ENCODE results near the gene ZBTB40. TPM values are rescaled to one million over a fixed set of nuclear protein-coding genes. Genes with fewer than 3 reads are reported as not detected.

The ZBTB40 gene
- total RNA-seq, 1 experiment from 2014 or later = 21.4 TPM

GRCh38 chr1:22567994-22568393 is 116.3 kb downstream of the ZBTB40 start:
- Histone ChIP-seq H3K9me3 (ENCODE audit: insufficient read depth, low read depth) (no peaks in the 10 kb centered on the region), H3K4me1 (replicated peaks; ENCODE audit: insufficient read depth) (no peaks in the 10 kb centered on the region), H3K4me3 (no peak overlapping the region), H4K20me1 (ENCODE audit: insufficient read depth) (no peaks in the 10 kb centered on the region), H3F3A (ENCODE audit: insufficient read depth, low read depth) (no peaks in the 10 kb centered on the region), H3K36me3 (ENCODE audit: low read depth) (no peaks in the 10 kb centered on the region), H2AFZ (no peak overlapping the region), H3K27me3 (ENCODE audit: insufficient read depth, low read depth) (peaks cover 43% of the 10 kb centered on the region), H3K4me2 (no peak overlapping the region), H3K27ac (no peak overlapping the region), H3K79me2 (ENCODE audit: low read depth) (no peaks in the 10 kb centered on the region), H3K9me2 (ENCODE audit: insufficient read depth) (no peaks in the 10 kb centered on the region)
- no peak for DNase-seq
- TF ChIP-seq CTCF (conservative IDR thresholded peaks at IDR 0.05) (no peak), EZH2 (IDR thresholded peaks at IDR 0.05; ENCODE audit: low read depth) (no peak)
- intact Hi-C loops (cut with micrococcal nuclease; ENCODE audit: unreplicated experiment) = no loop called here
- no TSS peak for BruUV-seq (replicated peaks)
- ChIA-PET POLR2A (ENCODE audit: unreplicated experiment) (no interaction called here), CTCF (interaction anchor here (0.6 kb wide), 1 partner anchor 269 kb away, joined by 5 read pairs; no protein-coding TSS in a partner anchor)

- H3K4me3 ChIP-seq = no peak overlapping the region
- no peak for DNase-seq
- POLR2A ChIA-PET (ENCODE audit: unreplicated experiment) = no interaction called here
- no TSS peak for BruUV-seq (replicated peaks)
- H4K20me1 ChIP-seq (ENCODE audit: insufficient read depth) = no peaks in the 10 kb centered on the region
- peaks cover 50% of the 10 kb centered on the region for H3K27me3 ChIP-seq (ENCODE audit: insufficient read depth, low read depth)
- no peaks in the 10 kb centered on the region for H3K79me2 ChIP-seq (ENCODE audit: low read depth)
- H3K36me3 ChIP-seq (ENCODE audit: low read depth) = no peaks in the 10 kb centered on the region
- TF ChIP-seq CTCF (conservative IDR thresholded peaks at IDR 0.05) = no peak
- no peak for TF ChIP-seq EZH2 (IDR thresholded peaks at IDR 0.05; ENCODE audit: low read depth)
- CTCF ChIA-PET = no interaction called here
- H3K27ac ChIP-seq = no peak overlapping the region
- H3F3A ChIP-seq (ENCODE audit: insufficient read depth, low read depth) = no peaks in the 10 kb centered on the region
- no peaks in the 10 kb centered on the region for H3K4me1 ChIP-seq (replicated peaks; ENCODE audit: insufficient read depth)
- no peaks in the 10 kb centered on the region for H3K9me3 ChIP-seq (ENCODE audit: insufficient read depth, low read depth)
- no peak overlapping the region for H3K4me2 ChIP-seq
- no peaks in the 10 kb centered on the region for H3K9me2 ChIP-seq (ENCODE audit: insufficient read depth)
- H2AFZ ChIP-seq = no peak overlapping the region
- intact Hi-C loops (cut with micrococcal nuclease; ENCODE audit: unreplicated experiment) = no loop called here
Observed at GRCh38 chr1:22569269-22569668, 117.6 kb downstream of the ZBTB40 start.

- CTCF ChIA-PET = no interaction called here
- H3K4me3 ChIP-seq = no peak overlapping the region
- H3K27ac ChIP-seq = no peak overlapping the region
- no peaks in the 10 kb centered on the region for H3K4me1 ChIP-seq (replicated peaks; ENCODE audit: insufficient read depth)
- no peaks in the 10 kb centered on the region for H4K20me1 ChIP-seq (ENCODE audit: insufficient read depth)
- H3K9me2 ChIP-seq (ENCODE audit: insufficient read depth) = no peaks in the 10 kb centered on the region
- no TSS peak for BruUV-seq (replicated peaks)
- no peaks in the 10 kb centered on the region for H3F3A ChIP-seq (ENCODE audit: insufficient read depth, low read depth)
- H3K27me3 ChIP-seq (ENCODE audit: insufficient read depth, low read depth) = peaks cover 50% of the 10 kb centered on the region
- TF ChIP-seq EZH2 (IDR thresholded peaks at IDR 0.05; ENCODE audit: low read depth) (no peak), CTCF (conservative IDR thresholded peaks at IDR 0.05) (no peak)
- DNase-seq = no peak
- H3K9me3 ChIP-seq (ENCODE audit: insufficient read depth, low read depth) = no peaks in the 10 kb centered on the region
- POLR2A ChIA-PET (ENCODE audit: unreplicated experiment) = no interaction called here
- no peaks in the 10 kb centered on the region for H3K79me2 ChIP-seq (ENCODE audit: low read depth)
- intact Hi-C loops (cut with micrococcal nuclease; ENCODE audit: unreplicated experiment) = no loop called here
- H2AFZ ChIP-seq = no peak overlapping the region
- H3K4me2 ChIP-seq = no peak overlapping the region
- H3K36me3 ChIP-seq (ENCODE audit: low read depth) = no peaks in the 10 kb centered on the region
Observed at GRCh38 chr1:22570140-22570909, 118.7 kb downstream of the ZBTB40 start.
